Activated CD8-positive, alpha-beta T cell treated with anti-CD3 and anti-CD28 coated beads for 36 hours (primary cell): ENCODE data around the gene GALNT2. TPM values are rescaled to one million over a fixed set of nuclear protein-coding genes. Genes with fewer than 3 reads are reported as not detected.

Experiments
- ATAC-seq: fragments of 200-7000 bp; cut with Tn5 transposase; one replicate; pipeline ENCODE4 v1.10.0; 2021; ENCODE audit warnings: mild to moderate bottlenecking, moderate library complexity
- CTCF ChIA-PET: fragments of 350-600 bp; sonication (Branson Sonifier 250); formaldehyde crosslinking; loops from one replicate; lab custom pipeline; 2021; ENCODE audit warnings: antibody characterized with exemption; lab: Charles Lee
- POLR2A ChIA-PET: fragments of 350-600 bp; sonication (Branson Sonifier 250); formaldehyde crosslinking; loops from one replicate; lab custom pipeline; 2021; ENCODE audit warnings: antibody characterized with exemption; lab: Charles Lee
- DNase-seq: peaks from one replicate; pipeline ENCODE4 v3.0.0-alpha.2; 2020
- H3K27ac Mint-ChIP-seq: one replicate; pipeline ENCODE4 v1.8.0; 2021; ENCODE audit warnings: mild to moderate bottlenecking, mixed read lengths
- H3K27me3 Mint-ChIP-seq: one replicate; pipeline ENCODE4 v1.8.0; 2021; ENCODE audit warnings: mixed read lengths
- H3K36me3 Mint-ChIP-seq: one replicate; pipeline ENCODE4 v1.8.0; 2021; ENCODE audit warnings: low read depth, mixed read lengths
- H3K4me1 Mint-ChIP-seq: one replicate; pipeline ENCODE4 v1.8.0; 2021; ENCODE audit warnings: low read depth, mixed read lengths
- H3K4me3 Mint-ChIP-seq: one replicate; pipeline ENCODE4 v1.8.0; 2021; ENCODE audit warnings: mild to moderate bottlenecking, moderate library complexity, mixed read lengths
- H3K9me3 Mint-ChIP-seq: one replicate; pipeline ENCODE4 v1.8.0; 2021; ENCODE audit warnings: mixed read lengths
- CTCF ChIP-seq: fragments of 200-600 bp; IDR thresholded peaks from one replicate; pipeline ENCODE4 v1.8.0; 2022; ENCODE audit warnings: antibody characterized with exemption, mild to moderate bottlenecking
- intact Hi-C: fragments of 100-400 bp; cut with micrococcal nuclease; formaldehyde crosslinking; loops from one replicate; pipeline ENCODE4 v1.10.0; 2022
- total RNA-seq, 2 experiments: library from RNA; stranded (reverse); gene quantifications; one replicate each; pipeline ENCODE4 v1.2.3, GENCODE V29; 2021

The GALNT2 gene
- total RNA-seq, 2 experiments from 2014 or later, result 40.1 to 42.3 TPM

GRCh38 chr1:230139315-230139714 is 72.3 kb downstream of the GALNT2 start:
- no peak for ATAC-seq
- CTCF ChIA-PET, result no interaction called here
- H3K4me1 Mint-ChIP-seq, result peaks cover 33% of the 10 kb centered on the region

GRCh38 chr1:230139741-230140140 is 72.7 kb downstream of the GALNT2 start:
- ATAC-seq, result no peak
- Mint-ChIP-seq H3K27ac (no peak overlapping the region), H3K4me1 (peaks cover 32% of the 10 kb centered on the region), H3K36me3 (peaks cover 12% of the 10 kb centered on the region), H3K4me3 (no peak overlapping the region), H3K27me3 (no peaks in the 10 kb centered on the region), H3K9me3 (no peaks in the 10 kb centered on the region)
- CTCF ChIA-PET, result no interaction called here
- no peak for TF ChIP-seq CTCF
- no peak for DNase-seq
- intact Hi-C loops, result no loop called here
- POLR2A ChIA-PET, result interaction anchor here (0.6 kb wide), 1 partner anchor 144 kb away, joined by 3 read pairs; no protein-coding TSS in a partner anchor

More at GRCh38 chr1:230139315-230139714, 72.3 kb downstream of the GALNT2 start:
- no peak for DNase-seq
- intact Hi-C loops, result no loop called here
- no peaks in the 10 kb centered on the region for H3K9me3 Mint-ChIP-seq
- peaks cover 12% of the 10 kb centered on the region for H3K36me3 Mint-ChIP-seq
- no peak for TF ChIP-seq CTCF
- no peaks in the 10 kb centered on the region for H3K27me3 Mint-ChIP-seq
- no peak overlapping the region for H3K27ac Mint-ChIP-seq
- POLR2A ChIA-PET, result interaction anchor here (0.6 kb wide), 1 partner anchor 143 kb away, joined by 3 read pairs; no protein-coding TSS in a partner anchor
- H3K4me3 Mint-ChIP-seq, result no peak overlapping the region

- DNase-seq (no peak), ATAC-seq (no peak)
- Mint-ChIP-seq H3K4me1 (peaks cover 38% of the 10 kb centered on the region), H3K4me3 (no peak overlapping the region), H3K36me3 (peaks cover 12% of the 10 kb centered on the region), H3K9me3 (no peaks in the 10 kb centered on the region), H3K27ac (no peak overlapping the region), H3K27me3 (no peaks in the 10 kb centered on the region)
- POLR2A ChIA-PET, result no interaction called here
- CTCF ChIA-PET, result interaction anchor here (0.8 kb wide), 1 partner anchor 27 kb away, joined by 5 read pairs; no protein-coding TSS in a partner anchor
- intact Hi-C loops, result no loop called here
- no peak for TF ChIP-seq CTCF
Observed at GRCh38 chr1:230140221-230141020, 73.4 kb downstream of the GALNT2 start.

GRCh38 chr1:230141021-230141648 is 74.1 kb downstream of the GALNT2 start:
- Mint-ChIP-seq H3K4me1 (peaks cover 45% of the 10 kb centered on the region), H3K9me3 (no peaks in the 10 kb centered on the region), H3K27me3 (no peaks in the 10 kb centered on the region), H3K4me3 (no peak overlapping the region), H3K36me3 (peaks cover 12% of the 10 kb centered on the region), H3K27ac (no peak overlapping the region)
- ChIA-PET POLR2A (no interaction called here), CTCF (interaction anchor here (0.8 kb wide), 1 partner anchor 26 kb away, joined by 5 read pairs; no protein-coding TSS in a partner anchor)
- DNase-seq (peak; percentile 26), ATAC-seq (no peak)
- intact Hi-C loops, result no loop called here
- no peak for TF ChIP-seq CTCF
